Measurements from ENCODE around the gene PPP4R1. TPM values are rescaled to one million over a fixed set of nuclear protein-coding genes. Genes with fewer than 3 reads are reported as not detected.

PPP4R1 gene
- total RNA-seq, 1 experiment from 2014 or later = 106 TPM

- Histone ChIP-seq H3K27ac (ENCODE audit: insufficient read length, low read depth, low read length) (no peak overlapping the region), H2AK5ac (ENCODE audit: insufficient read length, low read length) (no peak overlapping the region), H4K8ac (replicated peaks; ENCODE audit: insufficient read length, low read depth, low read length) (no peak overlapping the region), H3K79me1 (ENCODE audit: insufficient read depth, low read depth, low read length, poor library complexity, severe bottlenecking) (no peaks in the 10 kb centered on the region), H2AFZ (ENCODE audit: low read length) (no peak overlapping the region), H3K4ac (ENCODE audit: low read depth, low read length) (no peak overlapping the region), H4K5ac (ENCODE audit: insufficient read length, low read depth, low read length) (no peak overlapping the region), H4K91ac (ENCODE audit: insufficient read length, low read depth, low read length) (no peak overlapping the region), H3K14ac (ENCODE audit: insufficient read depth, low read length) (no peak overlapping the region), H3K23me2 (ENCODE audit: insufficient read length, low read depth, low read length, poor library complexity, severe bottlenecking) (no peaks in the 10 kb centered on the region), H3K9me3 (ENCODE audit: control insufficient read depth, low read depth, low read length) (peaks cover 14% of the 10 kb centered on the region), H2BK12ac (ENCODE audit: insufficient read length, low read depth, low read length) (no peak overlapping the region), H3K23ac (ENCODE audit: insufficient read length, low read depth, low read length) (no peak overlapping the region), H3K27me3 (ENCODE audit: insufficient read depth, low read length) (no peaks in the 10 kb centered on the region), H3K56ac (ENCODE audit: insufficient read length, low read depth, low read length) (no peak overlapping the region), H3T11ph (ENCODE audit: low read length) (no peak overlapping the region), H3K79me2 (ENCODE audit: insufficient read depth, low read length) (no peaks in the 10 kb centered on the region), H2BK5ac (ENCODE audit: insufficient read length, low read length) (no peak overlapping the region), H3K18ac (ENCODE audit: insufficient read length, low read depth, low read length) (no peak overlapping the region), H2BK120ac (ENCODE audit: low read depth, low read length, poor library complexity, severe bottlenecking) (no peak overlapping the region), H3K4me1 (ENCODE audit: insufficient read depth, low read length) (no peaks in the 10 kb centered on the region), H3K4me2 (ENCODE audit: insufficient read depth, insufficient read length, low read length) (no peak overlapping the region), H4K20me1 (ENCODE audit: control insufficient read depth, insufficient read depth, insufficient read length) (no peaks in the 10 kb centered on the region), H2BK20ac (ENCODE audit: low read depth, low read length, poor library complexity, severe bottlenecking) (no peak overlapping the region), H3K9ac (ENCODE audit: extremely low read depth, insufficient read length, low read length) (no peak overlapping the region), H2BK15ac (ENCODE audit: low read depth, low read length) (no peak overlapping the region)
- Mint-ChIP-seq H3K4me3 (no peak overlapping the region), H3K9me3 (peaks cover 12 to 13% of the 10 kb centered on the region in 2 experiments), H3K27ac (no peak overlapping the region; a peak in 1 of 7 replicates), H3K4me1 (no peaks in the 10 kb centered on the region), H3K27me3 (ENCODE audit: low read depth) (no peaks in the 10 kb centered on the region), H3K36me3 (ENCODE audit: insufficient read depth in 1 of 3, low read depth in 3 of 3) (peaks cover 43 to 76% (median 62%) of the 10 kb centered on the region in 3 experiments)
- DNase-seq = no peak
- TF ChIP-seq, protein P1, sequence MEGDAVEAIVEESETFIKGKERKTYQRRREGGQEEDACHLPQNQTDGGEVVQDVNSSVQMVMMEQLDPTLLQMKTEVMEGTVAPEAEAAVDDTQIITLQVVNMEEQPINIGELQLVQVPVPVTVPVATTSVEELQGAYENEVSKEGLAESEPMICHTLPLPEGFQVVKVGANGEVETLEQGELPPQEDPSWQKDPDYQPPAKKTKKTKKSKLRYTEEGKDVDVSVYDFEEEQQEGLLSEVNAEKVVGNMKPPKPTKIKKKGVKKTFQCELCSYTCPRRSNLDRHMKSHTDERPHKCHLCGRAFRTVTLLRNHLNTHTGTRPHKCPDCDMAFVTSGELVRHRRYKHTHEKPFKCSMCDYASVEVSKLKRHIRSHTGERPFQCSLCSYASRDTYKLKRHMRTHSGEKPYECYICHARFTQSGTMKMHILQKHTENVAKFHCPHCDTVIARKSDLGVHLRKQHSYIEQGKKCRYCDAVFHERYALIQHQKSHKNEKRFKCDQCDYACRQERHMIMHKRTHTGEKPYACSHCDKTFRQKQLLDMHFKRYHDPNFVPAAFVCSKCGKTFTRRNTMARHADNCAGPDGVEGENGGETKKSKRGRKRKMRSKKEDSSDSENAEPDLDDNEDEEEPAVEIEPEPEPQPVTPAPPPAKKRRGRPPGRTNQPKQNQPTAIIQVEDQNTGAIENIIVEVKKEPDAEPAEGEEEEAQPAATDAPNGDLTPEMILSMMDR (conservative IDR thresholded peaks at IDR 0.05) = no peak
- WGBS (ENCODE audit: extremely low coverage, insufficient read length, low lambda C conversion rate) = 100% methylated on average over 1 of the region's 6 CpGs
Measured at GRCh38 chr18:9530226-9531009, 83.9 kb downstream of the PPP4R1 start.

Measured in H9 (cell line).